Aorta (tissue), 5 donors: ENCODE data around the gene CEACAM5. TPM values are rescaled to one million over a fixed set of nuclear protein-coding genes. Genes with fewer than 3 reads are reported as not detected.
A peak's percentile ranks its signal among the peaks of the same experiment; 100 is the strongest.
"Not testable (repeated sequence)": the region's sequence is repeated elsewhere in the genome, so short reads cannot be mapped to it uniquely, and the experiment has no call there.

Experiments
- ATAC-seq: fragments of 200-7000 bp; cut with Tn5 transposase; one replicate; pipeline ENCODE4 v1.9.1; 2022; ENCODE audit warnings: moderate library complexity; ENCODE audit not compliant: low FRiP score
- DNase-seq, 2 donors: peaks; one replicate each; pipeline ENCODE4 v3.0.0-alpha.2; 2020
- H3K27ac ChIP-seq, 2 donors: one replicate each; pipeline ENCODE4 v1.5.1; 2013; ENCODE audit warnings: low read length in 2 of 2, mild to moderate bottlenecking in 2 of 2, moderate library complexity in 2 of 2, control low read depth in 1 of 2, inconsistent platforms in 1 of 2, low read depth in 1 of 2
- H3K27me3 ChIP-seq, 2 donors: one replicate each; pipeline ENCODE4 v1.6.1; 2013; ENCODE audit warnings: control low read depth in 1 of 2, low read length in 1 of 2, mild to moderate bottlenecking in 1 of 2, moderate library complexity in 1 of 2; ENCODE audit not compliant: insufficient read depth in 2 of 2, control insufficient read depth in 1 of 2
- H3K36me3 ChIP-seq, 2 donors: one replicate each; pipeline ENCODE4 v1.6.1; 2013; ENCODE audit warnings: control low read depth in 1 of 2, low read length in 1 of 2, mild to moderate bottlenecking in 1 of 2; ENCODE audit not compliant: insufficient read depth in 2 of 2, control insufficient read depth in 1 of 2
- H3K4me1 ChIP-seq, 2 donors: one replicate each; pipeline ENCODE4 v1.6.1; 2013; ENCODE audit warnings: low read length in 2 of 2, control low read depth in 1 of 2, mild to moderate bottlenecking in 1 of 2, moderate library complexity in 1 of 2; ENCODE audit not compliant: insufficient read depth in 2 of 2, control insufficient read depth in 1 of 2
- H3K4me3 ChIP-seq, 2 donors: one replicate each; pipeline ENCODE4 v1.5.1; 2013; ENCODE audit warnings: low read length in 2 of 2, control low read depth in 1 of 2, mild to moderate bottlenecking in 1 of 2
- H3K9me3 ChIP-seq: one replicate; pipeline ENCODE4 v1.6.1; 2013; ENCODE audit warnings: mild to moderate bottlenecking, low read length; ENCODE audit not compliant: control insufficient read depth
- WGBS, 2 donors: extraction: QIAGEN DNeasy Blood & Tissue Kit; methylation state at CpG; one replicate each; pipeline ENCODE4 v1.1.7; 2013; 5-methylcytosine and 5-hydroxymethylcytosine counted together
- intact Hi-C, 2 donors: fragments of 100-400 bp; cut with DNase I; formaldehyde crosslinking; loops; one replicate each; pipeline versions ENCODE4 v1.14.2 to v1.15.0; 2022
- polyA plus RNA-seq, 2 donors: library from polyadenylated mRNA; stranded (reverse); fragments of 200-250 nt; gene quantifications; one replicate each; pipeline ENCODE4 v1.2.3, GENCODE V29; 2013
- total RNA-seq, 2 donors: library from RNA; stranded (reverse); fragmentation: NEBNext Ultra II Directional; extraction: Animal tissue kit (Norgen Biotek cat#: 25700); gene quantifications; one replicate each; pipeline ENCODE4 v1.2.1, GENCODE V29; 2021
- donor health status: healthy with polysubstance abuse.
- donor health status: Bipolar disorder and iron deficiency.
- donor health status: DM: no; HTN: no; CAD: no.
- donor health status: DM: no; HTN: no; CAD: no.
- donor health status: DM: yes; HTN: yes; CAD: no.

Gene CEACAM5
- total and polyA plus RNA-seq, 4 donors, result 0.30 to 9.4 (median 0.84) TPM

GRCh38 chr19:41706741-41707501 is 1.5 kb upstream of the CEACAM5 start:
- DNase-seq, result peak; percentile 64 to 78
- Histone ChIP-seq H3K27me3 (no peaks in the 10 kb centered on the region), H3K36me3 (no peaks in the 10 kb centered on the region), H3K4me1 (no peaks in the 10 kb centered on the region), H3K9me3 (no peaks in the 10 kb centered on the region), H3K4me3 (no peak overlapping the region), H3K27ac (no peak overlapping the region)
- 13 to 17% methylated on average over 26 of the region's 26 CpGs for WGBS, 2 donors
- no peak for ATAC-seq
- intact Hi-C loops, result no loop called here

- ATAC-seq (no peak), DNase-seq (no peak)
- 43 to 59% methylated on average over 5 of the region's 5 CpGs for WGBS, 2 donors
- intact Hi-C loops, result no loop called here
- Histone ChIP-seq H3K4me1 (no peaks in the 10 kb centered on the region), H3K9me3 (no peaks in the 10 kb centered on the region), H3K36me3 (no peaks in the 10 kb centered on the region), H3K4me3 (no peak overlapping the region), H3K27me3 (no peaks in the 10 kb centered on the region), H3K27ac (no peak overlapping the region)
Observed at GRCh38 chr19:41707502-41707812, 969 bp upstream of the CEACAM5 start.

- ATAC-seq, result no peak
- no peaks in the 10 kb centered on the region for H3K36me3 ChIP-seq
- peak in 1 of 2 donors; percentile 59 for DNase-seq
- no peaks in the 10 kb centered on the region for H3K27me3 ChIP-seq
- H3K4me3 ChIP-seq, result no peak overlapping the region
- H3K27ac ChIP-seq, result no peak overlapping the region
- H3K9me3 ChIP-seq, result no peaks in the 10 kb centered on the region
- no peaks in the 10 kb centered on the region for H3K4me1 ChIP-seq
- WGBS, 2 donors, result 69 to 75% methylated on average over 5 of the region's 5 CpGs
- intact Hi-C loops, result no loop called here
Observed at GRCh38 chr19:41707871-41708371, 505 bp upstream of the CEACAM5 start.

- intact Hi-C loops, H3K9me3 ChIP-seq, H3K4me3 ChIP-seq, H3K27ac ChIP-seq, H3K36me3 ChIP-seq, DNase-seq, H3K27me3 ChIP-seq, H3K4me1 ChIP-seq, ATAC-seq: not testable (repeated sequence)
- 79 to 84% methylated on average over 8 of the region's 8 CpGs for WGBS, 2 donors
Observed at GRCh38 chr19:41709516-41709915, 1.1 kb downstream of the CEACAM5 start.

- Histone ChIP-seq H3K27me3 (no peaks in the 10 kb centered on the region), H3K4me1 (no peaks in the 10 kb centered on the region), H3K36me3 (no peaks in the 10 kb centered on the region), H3K4me3 (no peak overlapping the region), H3K9me3 (no peaks in the 10 kb centered on the region), H3K27ac (no peak overlapping the region)
- 80 to 83% methylated on average over 8 of the region's 8 CpGs for WGBS, 2 donors
- no peak for ATAC-seq
- no peak for DNase-seq
- intact Hi-C loops, result no loop called here
Observed at GRCh38 chr19:41709951-41710645, 1.7 kb downstream of the CEACAM5 start.

GRCh38 chr19:41711376-41712261 is 3.2 kb downstream of the CEACAM5 start:
- no peaks in the 10 kb centered on the region for H3K36me3 ChIP-seq
- intact Hi-C loops, result no loop called here
- WGBS, 2 donors, result 74 to 77% methylated on average over 13 of the region's 13 CpGs
- no peaks in the 10 kb centered on the region for H3K4me1 ChIP-seq
- DNase-seq (no peak), ATAC-seq (no peak)
- H3K4me3 ChIP-seq, result no peak overlapping the region
- H3K27me3 ChIP-seq, result no peaks in the 10 kb centered on the region
- H3K27ac ChIP-seq, result no peak overlapping the region
- H3K9me3 ChIP-seq, result no peaks in the 10 kb centered on the region

- 75 to 78% methylated on average over 5 of the region's 5 CpGs for WGBS, 2 donors
Observed at GRCh38 chr19:41714598-41714997, 6.2 kb downstream of the CEACAM5 start.

GRCh38 chr19:41718761-41719160 is 10.3 kb downstream of the CEACAM5 start:
- H3K27ac ChIP-seq, result no peak overlapping the region

More at GRCh38 chr19:41714598-41714997, 6.2 kb downstream of the CEACAM5 start:
- no peak overlapping the region for H3K27ac ChIP-seq
- no peaks in the 10 kb centered on the region for H3K27me3 ChIP-seq
- intact Hi-C loops, result no loop called here
- no peaks in the 10 kb centered on the region for H3K4me1 ChIP-seq
- H3K9me3 ChIP-seq, result no peaks in the 10 kb centered on the region
- no peaks in the 10 kb centered on the region for H3K36me3 ChIP-seq
- DNase-seq, result no peak
- no peak for ATAC-seq
- no peak overlapping the region for H3K4me3 ChIP-seq

More at GRCh38 chr19:41718761-41719160, 10.3 kb downstream of the CEACAM5 start:
- H3K4me1 ChIP-seq, result no peaks in the 10 kb centered on the region
- H3K27me3 ChIP-seq, result no peaks in the 10 kb centered on the region
- DNase-seq (no peak), ATAC-seq (no peak)
- no peaks in the 10 kb centered on the region for H3K36me3 ChIP-seq
- 77 to 82% methylated on average over 6 of the region's 6 CpGs for WGBS, 2 donors
- H3K9me3 ChIP-seq, result no peaks in the 10 kb centered on the region
- intact Hi-C loops, result no loop called here
- H3K4me3 ChIP-seq, result no peak overlapping the region
